Keratinocyte (primary cell): Measurements from ENCODE around the gene TIAM1.

Source experiments
- CTCF ChIP-seq, 3 experiments: IDR thresholded peaks in 1 of 3; conservative IDR thresholded peaks in 1 of 3; optimal IDR thresholded peaks in 1 of 3; 2 replicates in 2 of 3; 3 replicates in 1 of 3; pipeline versions ENCODE3 to v1.5.1; 2011; ENCODE audit warnings: low read length in 3 of 3, mild to moderate bottlenecking in 3 of 3, moderate library complexity in 2 of 3, control low read depth in 1 of 3, inconsistent platforms in 1 of 3; ENCODE audit not compliant: insufficient read depth in 2 of 3; ENCODE audit errors: extremely low read depth in 1 of 3
- EZH2 ChIP-seq: IDR thresholded peaks from one replicate; pipeline ENCODE4 v1.6.1; 2012; ENCODE audit warnings: inconsistent platforms, mild to moderate bottlenecking, low read length, moderate library complexity

GRCh38 chr21:31343680-31344480, at the start of gene TIAM1:
- TF ChIP-seq CTCF (optimal IDR thresholded peaks at IDR 0.05 in 1 of 3, IDR thresholded peaks at IDR 0.05 in 1 of 3, conservative IDR thresholded peaks at IDR 0.05 in 1 of 3; ENCODE audit: extremely low read depth in 1 of 3, insufficient read depth in 2 of 3, low read length in 3 of 3) = no peak
- TF ChIP-seq EZH2 = no peak
